ENCODE data around the gene CRADD.

Gene CRADD

DNA sequence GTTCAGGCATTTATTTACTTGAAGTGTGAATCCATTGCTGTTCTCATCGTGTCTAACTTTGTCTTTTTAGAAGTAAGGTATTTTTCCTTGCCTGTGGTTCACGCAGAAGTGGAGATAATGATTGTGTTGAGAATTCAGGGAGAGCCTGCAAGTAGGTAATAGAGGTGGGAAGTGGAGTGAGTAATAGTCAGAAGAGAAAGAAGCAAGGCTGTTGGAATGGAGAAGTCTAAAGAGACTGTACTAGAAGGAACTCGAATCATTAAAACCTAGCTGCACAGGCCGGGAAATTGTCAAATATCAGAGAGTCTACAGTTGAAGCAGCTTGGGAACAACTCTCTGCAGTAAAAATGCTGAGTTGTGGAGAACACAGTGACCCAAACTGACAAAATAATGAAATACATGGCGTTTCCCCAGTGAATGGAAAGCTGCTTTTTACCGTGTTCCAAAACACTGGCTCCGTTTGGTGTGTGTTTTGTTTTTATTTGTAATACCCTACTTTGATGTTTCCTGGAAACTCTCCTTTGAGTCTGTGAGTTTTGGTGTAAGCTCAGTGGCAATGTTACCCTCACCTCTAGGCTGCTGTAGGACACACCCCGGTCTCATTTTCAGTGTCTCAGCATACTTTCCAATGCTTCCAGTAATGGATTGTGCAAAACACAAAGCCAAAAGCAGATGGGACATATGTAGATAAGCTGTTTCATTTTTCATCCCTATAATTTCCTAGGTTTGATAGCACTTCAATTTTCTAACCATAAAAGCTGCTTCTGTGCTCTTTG, 146.6 kb downstream of the CRADD start:
- TF ChIP-seq, protein P1, sequence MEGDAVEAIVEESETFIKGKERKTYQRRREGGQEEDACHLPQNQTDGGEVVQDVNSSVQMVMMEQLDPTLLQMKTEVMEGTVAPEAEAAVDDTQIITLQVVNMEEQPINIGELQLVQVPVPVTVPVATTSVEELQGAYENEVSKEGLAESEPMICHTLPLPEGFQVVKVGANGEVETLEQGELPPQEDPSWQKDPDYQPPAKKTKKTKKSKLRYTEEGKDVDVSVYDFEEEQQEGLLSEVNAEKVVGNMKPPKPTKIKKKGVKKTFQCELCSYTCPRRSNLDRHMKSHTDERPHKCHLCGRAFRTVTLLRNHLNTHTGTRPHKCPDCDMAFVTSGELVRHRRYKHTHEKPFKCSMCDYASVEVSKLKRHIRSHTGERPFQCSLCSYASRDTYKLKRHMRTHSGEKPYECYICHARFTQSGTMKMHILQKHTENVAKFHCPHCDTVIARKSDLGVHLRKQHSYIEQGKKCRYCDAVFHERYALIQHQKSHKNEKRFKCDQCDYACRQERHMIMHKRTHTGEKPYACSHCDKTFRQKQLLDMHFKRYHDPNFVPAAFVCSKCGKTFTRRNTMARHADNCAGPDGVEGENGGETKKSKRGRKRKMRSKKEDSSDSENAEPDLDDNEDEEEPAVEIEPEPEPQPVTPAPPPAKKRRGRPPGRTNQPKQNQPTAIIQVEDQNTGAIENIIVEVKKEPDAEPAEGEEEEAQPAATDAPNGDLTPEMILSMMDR (conservative IDR thresholded peaks at IDR 0.05; ENCODE audit: low read length), result no peak
- no peak for DNase-seq (ENCODE audit: low read depth)
- no peak overlapping the region for H3K4me3 ChIP-seq (ENCODE audit: low read length)

DNA sequence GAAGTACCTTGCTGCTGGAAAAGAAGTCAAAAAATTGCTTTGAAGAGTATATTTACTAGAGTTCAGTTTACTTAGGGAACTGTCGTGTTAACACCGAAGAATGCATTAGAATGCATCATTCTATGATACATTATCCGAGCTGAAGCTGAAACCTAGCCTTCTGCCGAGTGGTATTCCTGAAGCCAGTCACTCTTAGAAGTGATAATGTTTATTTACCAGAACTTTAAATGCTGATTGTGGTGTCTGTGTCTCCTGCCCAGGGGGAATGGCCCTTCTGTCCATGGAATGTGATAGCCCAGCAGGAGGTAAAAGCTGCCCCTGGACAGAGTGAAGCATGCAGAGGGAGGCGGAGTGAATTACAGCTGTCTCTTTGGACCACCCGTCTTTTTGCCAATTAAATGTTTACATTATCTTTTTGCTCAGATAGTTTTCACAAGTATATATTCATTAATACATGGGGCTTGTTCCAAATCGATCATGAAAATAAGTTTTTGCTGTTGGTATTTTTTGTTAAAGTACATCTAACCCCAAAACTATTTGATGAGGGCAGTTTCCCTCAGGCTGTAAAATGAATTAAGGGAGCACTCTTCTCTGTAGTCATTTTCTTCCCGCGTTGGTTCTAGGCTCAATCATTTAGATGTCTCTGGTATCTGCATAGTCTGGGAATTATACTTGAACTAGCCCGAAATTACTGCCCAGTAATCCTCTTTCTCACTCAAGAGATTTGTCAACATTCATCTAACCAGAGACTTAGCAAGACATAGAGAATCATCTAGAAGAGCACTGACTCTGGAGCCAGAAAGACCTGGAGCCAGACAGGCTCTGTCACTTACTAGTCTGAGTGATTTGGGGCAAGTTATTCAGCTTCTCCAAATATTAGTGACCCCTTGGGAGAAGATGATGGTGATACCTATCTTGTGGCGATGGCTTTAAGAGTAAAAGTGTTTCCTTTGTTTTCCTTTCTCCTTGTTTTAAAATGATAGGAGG, 147.6 kb downstream of the CRADD start:
- TF ChIP-seq, protein P1 (conservative IDR thresholded peaks at IDR 0.05; ENCODE audit: low read length), result no peak
- no peak for DNase-seq (ENCODE audit: low read depth)
- H3K4me3 ChIP-seq (ENCODE audit: low read length), result no peak overlapping the region

DNA sequence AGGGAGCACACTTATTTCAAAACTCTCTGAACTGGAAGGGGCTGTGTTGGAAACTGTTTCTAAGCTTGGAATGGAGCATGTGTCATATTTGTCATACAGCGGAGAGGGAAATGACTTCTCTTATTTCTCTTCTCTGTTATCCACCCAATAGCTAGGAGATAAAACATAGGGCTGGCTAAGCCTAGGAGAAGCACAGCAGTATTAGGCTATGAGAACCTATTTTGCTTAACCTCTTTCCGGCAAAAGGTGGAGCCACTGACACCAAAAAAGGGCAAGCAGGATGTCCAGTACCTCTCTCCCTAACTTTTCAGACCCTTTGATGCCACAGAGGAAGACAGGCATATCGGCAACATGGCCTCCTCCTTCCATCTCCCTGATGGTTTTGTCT, 148.3 kb downstream of the CRADD start:
- H3K4me3 ChIP-seq (ENCODE audit: low read length), result no peak overlapping the region
- TF ChIP-seq, protein P1 (conservative IDR thresholded peaks at IDR 0.05; ENCODE audit: low read length), result no peak

DNA sequence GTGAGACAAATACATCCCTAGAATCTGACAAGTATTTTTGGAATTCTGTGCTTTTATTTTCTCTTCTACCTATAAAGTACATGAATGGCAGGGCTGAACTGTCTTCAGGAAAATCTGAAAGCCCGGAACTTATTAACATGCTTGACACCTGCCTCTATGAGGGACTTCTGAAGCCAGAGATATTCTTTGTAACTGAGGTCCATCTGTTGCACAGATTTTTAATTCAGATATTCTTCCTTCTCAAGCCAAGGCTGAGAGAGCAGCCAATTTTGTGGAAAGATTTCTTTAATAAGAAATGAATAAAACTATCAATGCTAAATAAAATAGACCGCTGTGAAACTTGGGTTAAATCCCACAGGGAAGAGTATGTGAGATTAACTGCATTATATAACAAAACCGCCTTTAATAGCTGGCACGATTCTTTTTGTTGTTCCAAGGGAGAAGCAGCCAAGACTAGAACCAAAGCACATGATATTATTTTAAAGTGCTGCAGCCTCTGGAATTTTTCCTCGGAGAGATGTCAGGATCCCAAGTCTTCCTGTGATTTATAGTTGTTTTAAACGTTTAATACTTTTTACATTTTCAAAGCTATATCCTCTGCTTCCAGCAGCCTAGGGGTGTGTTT, 148.9 kb downstream of the CRADD start:
- peak; percentile 75 for DNase-seq (ENCODE audit: low read depth)
- H3K4me3 ChIP-seq (ENCODE audit: low read length), result no peak overlapping the region

More for the DNA sequence above, 148.3 kb downstream of the CRADD start:
- DNase-seq (ENCODE audit: low read depth), result no peak

DNA sequence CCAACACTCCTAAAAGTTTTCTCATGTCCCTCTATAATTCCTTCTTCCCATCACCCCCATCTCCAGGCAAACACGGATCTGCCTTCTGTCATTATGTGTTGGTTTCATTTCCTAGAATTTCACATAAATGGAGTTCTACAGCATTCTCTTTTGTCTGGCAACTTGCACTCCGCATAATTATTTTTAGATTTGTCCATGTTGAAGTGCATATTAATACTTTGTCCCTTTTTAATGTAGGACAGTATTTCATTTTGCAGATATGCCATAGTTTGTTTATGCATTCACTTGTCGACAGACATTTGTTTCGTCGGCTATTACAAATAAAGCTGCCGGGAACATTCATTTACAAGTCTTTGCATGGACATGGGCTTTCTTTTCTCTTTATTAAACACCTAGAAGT, 150.0 kb downstream of the CRADD start:
- DNase-seq (ENCODE audit: low read depth), result no peak
- H3K4me3 ChIP-seq (ENCODE audit: low read length), result no peak overlapping the region
- TF ChIP-seq, protein P1 (conservative IDR thresholded peaks at IDR 0.05; ENCODE audit: low read length), result no peak

More for the DNA sequence above, 148.9 kb downstream of the CRADD start:
- TF ChIP-seq, protein P1 (conservative IDR thresholded peaks at IDR 0.05; ENCODE audit: low read length), result no peak

DNA sequence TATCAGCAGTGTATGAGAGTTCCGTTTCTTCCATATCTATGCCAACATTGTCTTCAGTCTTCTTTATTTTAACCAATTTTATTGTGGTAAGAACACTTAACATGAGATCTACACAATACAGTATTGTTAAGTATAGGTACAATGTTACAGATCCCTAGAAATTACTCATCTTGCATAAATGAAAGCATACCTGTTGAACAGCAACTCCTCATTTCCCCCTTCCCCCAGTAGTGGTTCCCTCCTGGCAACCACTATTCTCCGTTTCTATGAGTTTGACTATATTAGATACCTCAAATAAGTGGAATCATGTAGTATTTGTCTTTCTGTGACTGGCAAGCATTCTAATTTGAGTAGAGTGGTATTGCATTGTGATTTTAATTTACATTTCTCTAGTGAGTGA, 150.5 kb downstream of the CRADD start:
- no peak for DNase-seq (ENCODE audit: low read depth)
- TF ChIP-seq, protein P1 (conservative IDR thresholded peaks at IDR 0.05; ENCODE audit: low read length), result no peak

More for the DNA sequence above, 150.5 kb downstream of the CRADD start:
- H3K4me3 ChIP-seq (ENCODE audit: low read length), result no peak overlapping the region
